B cell (primary cell): ENCODE data around the gene POP4. TPM values are rescaled to one million over a fixed set of nuclear protein-coding genes. Genes with fewer than 3 reads are reported as not detected.

ENCODE experiments used
- ATAC-seq: fragments of 200-7000 bp; cut with Tn5 transposase; one replicate; pipeline ENCODE4 v1.10.0; 2021; ENCODE audit warnings: low read depth, mild to moderate bottlenecking, moderate number of reproducible peaks, moderate library complexity
- CTCF ChIA-PET: fragments of 350-600 bp; sonication (Branson Sonifier 250); formaldehyde crosslinking; loops from one replicate; lab custom pipeline; 2021; ENCODE audit warnings: antibody characterized with exemption, inconsistent platforms; lab: Charles Lee
- POLR2A ChIA-PET: fragments of 350-600 bp; sonication (Branson Sonifier 250); formaldehyde crosslinking; loops from one replicate; lab custom pipeline; 2021; ENCODE audit warnings: antibody characterized with exemption; lab: Charles Lee
- DNase-seq: peaks from one replicate; pipeline ENCODE4 v3.0.0; 2013
- H2AFZ ChIP-seq: 2 replicates; pipeline ENCODE4 v1.6.1; 2012; ENCODE audit warnings: mild to moderate bottlenecking, low read depth, low read length; ENCODE audit not compliant: insufficient read depth, poor library complexity, severe bottlenecking
- H3K27ac ChIP-seq, 2 donors: 1 replicate in 1 of 2; 2 replicates in 1 of 2; pipeline ENCODE4 v1.5.1; 2012 to 2013; ENCODE audit warnings: low read length in 2 of 2, mild to moderate bottlenecking in 2 of 2, moderate library complexity in 1 of 2
- H3K27me3 ChIP-seq, 4 experiments: fragments of 200-600 bp in 1 of 4; sonication (generic) in 1 of 4; replicated peaks in 1 of 4; 1 replicate in 2 of 4; 2 replicates in 2 of 4; pipeline versions ENCODE4 v1.6.1 to v1.7.0; 2013 to 2016; ENCODE audit warnings: low read length in 3 of 4, mild to moderate bottlenecking in 2 of 4, mixed read lengths in 1 of 4, moderate library complexity in 1 of 4; ENCODE audit not compliant: insufficient read depth in 4 of 4, control insufficient read depth in 3 of 4; ENCODE audit errors: control extremely low read depth in 1 of 4
- H3K36me3 ChIP-seq, 2 experiments: replicated peaks in 1 of 2; 1 replicate in 1 of 2; 2 replicates in 1 of 2; pipeline versions ENCODE4 v1.6.1 to v1.7.1; 2013; ENCODE audit warnings: low read length in 1 of 2; ENCODE audit not compliant: insufficient read depth in 2 of 2, control insufficient read depth in 1 of 2; ENCODE audit errors: control extremely low read depth in 1 of 2, extremely low read depth in 1 of 2
- H3K4me1 ChIP-seq, 2 donors: fragments of 200-600 bp in 1 of 2; sonication (generic) in 1 of 2; 1 replicate in 1 of 2; 2 replicates in 1 of 2; pipeline versions ENCODE4 v1.5.1 to v1.6.1; 2013 to 2017; ENCODE audit warnings: low read length in 2 of 2; ENCODE audit not compliant: control insufficient read depth in 2 of 2, insufficient read depth in 2 of 2
- H3K4me2 ChIP-seq: replicated peaks from 2 replicates; pipeline ENCODE3; 2012; ENCODE audit warnings: mild to moderate bottlenecking, low read depth, low read length; ENCODE audit not compliant: poor library complexity, severe bottlenecking
- H3K4me3 ChIP-seq, 5 experiments: fragments of 200-600 bp in 1 of 5; sonication (generic) in 1 of 5; 1 replicate in 3 of 5; 2 replicates in 2 of 5; pipeline versions ENCODE4 v1.5.1 to v1.7.0; 2011 to 2016; ENCODE audit warnings: low read length in 4 of 5, mild to moderate bottlenecking in 4 of 5, low read depth in 2 of 5, control low read depth in 1 of 5, moderate library complexity in 1 of 5; ENCODE audit not compliant: insufficient read depth in 1 of 5; ENCODE audit errors: control extremely low read depth in 1 of 5, extremely low read depth in 1 of 5
- H3K79me2 ChIP-seq: fragments of 200-600 bp; sonication (generic); one replicate; pipeline ENCODE4 v1.6.0; 2016; ENCODE audit warnings: low read length; ENCODE audit not compliant: control insufficient read depth, insufficient read depth
- H3K9ac ChIP-seq: fragments of 200-600 bp; sonication (generic); 2 replicates; pipeline ENCODE4 v1.6.1; 2017; ENCODE audit warnings: mild to moderate bottlenecking, low read length, moderate library complexity
- H3K9me3 ChIP-seq, 3 donors: one replicate each; pipeline versions ENCODE4 v1.6.1 to v1.7.1; 2013; ENCODE audit warnings: low read length in 2 of 3; ENCODE audit not compliant: control insufficient read depth in 2 of 3, insufficient read depth in 1 of 3; ENCODE audit errors: control extremely low read depth in 1 of 3
- H4K20me1 ChIP-seq: 2 replicates; pipeline ENCODE4 v1.6.0; 2012; ENCODE audit warnings: mild to moderate bottlenecking, low read length; ENCODE audit not compliant: insufficient read depth, control insufficient read depth, poor library complexity, severe bottlenecking
- H3K27ac Mint-ChIP-seq: one replicate; pipeline ENCODE4 v1.8.0; 2021; ENCODE audit warnings: mixed read lengths
- H3K27me3 Mint-ChIP-seq: one replicate; pipeline ENCODE4 v1.8.0; 2021; ENCODE audit warnings: mixed read lengths
- H3K4me1 Mint-ChIP-seq: one replicate; pipeline ENCODE4 v1.8.0; 2021; ENCODE audit warnings: mixed read lengths
- H3K4me3 Mint-ChIP-seq: one replicate; pipeline ENCODE4 v1.8.0; 2021; ENCODE audit warnings: mixed read lengths
- H3K9me3 Mint-ChIP-seq: one replicate; pipeline ENCODE4 v1.8.0; 2022; ENCODE audit warnings: mixed read lengths; ENCODE audit not compliant: insufficient read depth
- EZH2 ChIP-seq: IDR thresholded peaks from 2 replicates; pipeline ENCODE4 v1.6.1; 2012; ENCODE audit warnings: borderline replicate concordance, low read depth, mild to moderate bottlenecking, moderate library complexity, low read length; ENCODE audit not compliant: insufficient read depth, poor library complexity, severe bottlenecking
- WGBS: methylation state at CpG from one replicate; pipeline ENCODE4 v1.1.5; 2013; ENCODE audit warnings: missing lambda C conversion rate; ENCODE audit not compliant: insufficient coverage; 5-methylcytosine and 5-hydroxymethylcytosine counted together
- intact Hi-C: fragments of 100-400 bp; cut with micrococcal nuclease; formaldehyde crosslinking; loops from one replicate; pipeline ENCODE4 v1.10.0; 2022
- polyA plus RNA-seq: library from polyadenylated mRNA; depleted of rRNA; stranded (reverse); fragments of >200 nt; gene quantifications from 2 replicates; pipeline ENCODE4 v1.2.3, GENCODE V29; 2012
- total RNA-seq, 2 donors: library from RNA; stranded (reverse); fragments of 120-200 nt in 1 of 2; gene quantifications; 1 replicate in 1 of 2; 2 replicates in 1 of 2; pipeline versions ENCODE4 v1.2.3 to v1.2.4, GENCODE V29; 2013 to 2022
- TF ChIP-seq, protein P1 (sequence below): fragments of 200-600 bp; IDR thresholded peaks from one replicate; pipeline ENCODE4 v1.8.0; 2022; ENCODE audit warnings: antibody characterized with exemption, mild to moderate bottlenecking

Gene POP4
- total and polyA plus RNA-seq, 2 donors (not counting 1 experiment from before 2014, with no cell fraction given), result 58.9 to 61.2 TPM

DNA sequence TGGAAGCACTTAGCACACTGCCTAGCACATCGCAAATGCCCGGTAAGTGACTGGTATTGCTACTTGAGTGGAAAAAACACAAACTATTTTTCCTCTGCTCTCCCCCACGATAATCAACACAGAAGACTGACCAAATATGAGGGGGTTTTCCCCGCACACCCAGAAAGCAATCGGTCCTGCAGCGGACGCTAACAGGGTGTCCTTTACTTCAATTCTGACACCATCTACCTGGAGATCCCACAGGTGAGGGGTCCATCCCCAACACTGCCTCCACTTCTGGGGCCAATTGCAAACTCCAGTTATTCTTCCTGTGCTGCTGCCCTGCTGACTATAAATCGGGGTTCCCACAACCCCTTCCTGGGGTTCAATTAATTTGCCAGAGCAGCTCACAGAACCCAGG is 33.0 kb downstream of the POP4 start:
- no peaks in the 10 kb centered on the region for H3K9me3 ChIP-seq
- ChIA-PET CTCF (interaction anchor here (0.7 kb wide), 1 partner anchor 161 kb away, joined by 3 read pairs; no protein-coding TSS in a partner anchor), POLR2A (interaction anchor here (0.7 kb wide), 1 partner anchor 194 kb away, joined by 4 read pairs; no protein-coding TSS in a partner anchor)
- no peaks in the 10 kb centered on the region for H4K20me1 ChIP-seq
- intact Hi-C loops, result no loop called here
- H3K27ac ChIP-seq, result no peak overlapping the region
- no peak overlapping the region for H3K4me2 ChIP-seq
- WGBS, result 88% methylated on average over 5 of the region's 8 CpGs
- Mint-ChIP-seq H3K27ac (no peak overlapping the region), H3K4me3 (no peak overlapping the region), H3K27me3 (peaks cover 12% of the 10 kb centered on the region), H3K4me1 (no peaks in the 10 kb centered on the region), H3K9me3 (peaks cover 2% of the 10 kb centered on the region)
- ATAC-seq, result no peak
- H3K79me2 ChIP-seq, result no peaks in the 10 kb centered on the region
- H3K4me1 ChIP-seq, result no peaks in the 10 kb centered on the region
- no peak overlapping the region for H2AFZ ChIP-seq
- no peaks in the 10 kb centered on the region for H3K36me3 ChIP-seq
- no peak overlapping the region for H3K9ac ChIP-seq
- H3K27me3 ChIP-seq, result peaks cover 0 to 2% (median 0%) of the 10 kb centered on the region in 4 experiments
- DNase-seq, result no peak
- no peak overlapping the region for H3K4me3 ChIP-seq
- TF ChIP-seq, protein P1, sequence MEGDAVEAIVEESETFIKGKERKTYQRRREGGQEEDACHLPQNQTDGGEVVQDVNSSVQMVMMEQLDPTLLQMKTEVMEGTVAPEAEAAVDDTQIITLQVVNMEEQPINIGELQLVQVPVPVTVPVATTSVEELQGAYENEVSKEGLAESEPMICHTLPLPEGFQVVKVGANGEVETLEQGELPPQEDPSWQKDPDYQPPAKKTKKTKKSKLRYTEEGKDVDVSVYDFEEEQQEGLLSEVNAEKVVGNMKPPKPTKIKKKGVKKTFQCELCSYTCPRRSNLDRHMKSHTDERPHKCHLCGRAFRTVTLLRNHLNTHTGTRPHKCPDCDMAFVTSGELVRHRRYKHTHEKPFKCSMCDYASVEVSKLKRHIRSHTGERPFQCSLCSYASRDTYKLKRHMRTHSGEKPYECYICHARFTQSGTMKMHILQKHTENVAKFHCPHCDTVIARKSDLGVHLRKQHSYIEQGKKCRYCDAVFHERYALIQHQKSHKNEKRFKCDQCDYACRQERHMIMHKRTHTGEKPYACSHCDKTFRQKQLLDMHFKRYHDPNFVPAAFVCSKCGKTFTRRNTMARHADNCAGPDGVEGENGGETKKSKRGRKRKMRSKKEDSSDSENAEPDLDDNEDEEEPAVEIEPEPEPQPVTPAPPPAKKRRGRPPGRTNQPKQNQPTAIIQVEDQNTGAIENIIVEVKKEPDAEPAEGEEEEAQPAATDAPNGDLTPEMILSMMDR, result no peak
- TF ChIP-seq EZH2, result no peak

DNA sequence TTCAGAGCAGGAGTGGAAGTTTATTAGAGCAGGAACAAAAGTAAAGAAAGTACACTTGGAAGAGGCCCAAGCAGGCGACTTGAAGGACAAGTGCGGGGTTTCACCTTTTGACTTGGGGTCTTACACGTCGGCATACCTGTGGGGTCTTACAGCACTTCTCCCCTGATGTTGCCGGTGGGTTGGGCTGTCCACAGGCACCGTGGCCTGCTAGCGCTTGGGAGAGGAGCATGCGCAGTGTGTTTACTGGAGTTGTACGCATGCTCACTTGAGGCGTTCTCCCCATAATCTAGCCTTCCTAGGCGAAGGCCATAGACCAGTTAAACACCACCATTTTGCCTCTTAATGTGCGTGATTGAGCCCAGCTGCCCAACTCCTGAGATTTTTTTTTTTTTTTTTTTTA is 34.1 kb downstream of the POP4 start:
- Histone ChIP-seq H3K9ac (no peak overlapping the region), H3K27ac (no peak overlapping the region), H3K4me1 (no peaks in the 10 kb centered on the region), H3K79me2 (no peaks in the 10 kb centered on the region), H2AFZ (no peak overlapping the region), H3K4me3 (no peak overlapping the region), H3K36me3 (no peaks in the 10 kb centered on the region), H3K9me3 (no peaks in the 10 kb centered on the region), H3K4me2 (no peak overlapping the region), H4K20me1 (no peaks in the 10 kb centered on the region), H3K27me3 (peaks cover 0 to 3% (median under 1%) of the 10 kb centered on the region in 4 experiments)
- no peaks in the 10 kb centered on the region for H3K4me1 Mint-ChIP-seq
- CTCF ChIA-PET, result interaction anchor here (0.7 kb wide), 1 partner anchor 68 kb away, joined by 3 read pairs; no protein-coding TSS in a partner anchor
- H3K27me3 Mint-ChIP-seq, result peaks cover 15% of the 10 kb centered on the region
- TF ChIP-seq EZH2, result no peak
- TF ChIP-seq, protein P1, result no peak
- 95% methylated on average over 7 of the region's 12 CpGs for WGBS
- no peak overlapping the region for H3K27ac Mint-ChIP-seq
- no peak overlapping the region for H3K4me3 Mint-ChIP-seq
- no peaks in the 10 kb centered on the region for H3K9me3 Mint-ChIP-seq
- intact Hi-C loops, result no loop called here
- POLR2A ChIA-PET, result no interaction called here
- ATAC-seq (no peak), DNase-seq (no peak)
